ENCODE results near the gene ZBTB7B.
A peak's percentile ranks its signal among the peaks of the same experiment; 100 is the strongest.

ZBTB7B gene

GRCh38 chr1:155037043-155037442, 34.4 kb downstream of the ZBTB7B start:
- FAIRE-seq (no peak), DNase-seq (ENCODE audit: low spot score) (no peak)

- FAIRE-seq (no peak), DNase-seq (ENCODE audit: low spot score) (no peak)
Measured at GRCh38 chr1:155037851-155038441, 35.3 kb downstream of the ZBTB7B start.

GRCh38 chr1:155038602-155039307, 36.2 kb downstream of the ZBTB7B start:
- DNase-seq (ENCODE audit: low spot score) (no peak), FAIRE-seq (no peak)

- no peak for DNase-seq (ENCODE audit: low spot score)
- FAIRE-seq = no peak
Measured at GRCh38 chr1:155039308-155039669, 36.7 kb downstream of the ZBTB7B start.

- DNase-seq (ENCODE audit: low spot score) (no peak), FAIRE-seq (no peak)
Measured at GRCh38 chr1:155040358-155041093, 37.9 kb downstream of the ZBTB7B start.

GRCh38 chr1:155042789-155043188, 40.2 kb downstream of the ZBTB7B start:
- FAIRE-seq (no peak), DNase-seq (ENCODE audit: low spot score) (no peak)

GRCh38 chr1:155043301-155043702, 40.7 kb downstream of the ZBTB7B start:
- DNase-seq (ENCODE audit: low spot score) (no peak), FAIRE-seq (no peak)

- no peak for FAIRE-seq
Measured at GRCh38 chr1:155043793-155044192, 41.2 kb downstream of the ZBTB7B start.

GRCh38 chr1:155044365-155044764, 41.8 kb downstream of the ZBTB7B start:
- DNase-seq (ENCODE audit: low spot score) (no peak), FAIRE-seq (no peak)

More at GRCh38 chr1:155043793-155044192, 41.2 kb downstream of the ZBTB7B start:
- no peak for DNase-seq (ENCODE audit: low spot score)

- DNase-seq (ENCODE audit: low spot score) (peak; percentile 84), FAIRE-seq (no peak)
Measured at GRCh38 chr1:155044812-155045657, 42.4 kb downstream of the ZBTB7B start.

GRCh38 chr1:155048449-155049334, 46.1 kb downstream of the ZBTB7B start:
- no peak for FAIRE-seq

GRCh38 chr1:155049651-155050559, 47.3 kb downstream of the ZBTB7B start:
- DNase-seq (ENCODE audit: low spot score) = no peak
- no peak for FAIRE-seq

More at GRCh38 chr1:155048449-155049334, 46.1 kb downstream of the ZBTB7B start:
- DNase-seq (ENCODE audit: low spot score) = no peak

GRCh38 chr1:155050560-155051341, 48.1 kb downstream of the ZBTB7B start, which contains the start of gene ADAM15:
ADAM15 (plus strand) TSS chr1:155051316; CDS start chr1:155051387, 71 bp downstream.
- FAIRE-seq = no peak
- DNase-seq (ENCODE audit: low spot score) = peak; percentile 95

GRCh38 chr1:155051342-155051776, 48.8 kb downstream of the ZBTB7B start:
- no peak for FAIRE-seq
- DNase-seq (ENCODE audit: low spot score) = no peak

GRCh38 chr1:155051777-155052398, 49.3 kb downstream of the ZBTB7B start:
- FAIRE-seq (no peak), DNase-seq (ENCODE audit: low spot score) (peak; percentile 61)

GRCh38 chr1:155052439-155053395, 50.1 kb downstream of the ZBTB7B start:
- FAIRE-seq (no peak), DNase-seq (ENCODE audit: low spot score) (peak; percentile 44)

Data from urothelium cell line (cell line).